Adrenal gland (tissue), 5 donors: ENCODE measurements around the gene NPR1.
"Not testable (repeated sequence)": the region's sequence is repeated elsewhere in the genome, so short reads cannot be mapped to it uniquely, and the experiment has no call there.

Experiments
- CTCF ChIP-seq, 6 experiments: fragments of 450-650 bp in 4 of 6; fragments of 200-600 bp in 2 of 6; sonication (generic) in 1 of 6; IDR thresholded peaks; 1 replicate in 5 of 6; 2 replicates in 1 of 6; pipeline versions ENCODE4 v1.5.1 to v1.8.0; 2016 to 2021; ENCODE audit warnings: antibody characterized with exemption in 6 of 6, mild to moderate bottlenecking in 2 of 6, moderate library complexity in 1 of 6
- POLR2A ChIP-seq, 2 donors: fragments of 450-650 bp; IDR thresholded peaks; one replicate each; pipeline ENCODE4 v1.6.1; 2017; ENCODE audit warnings: antibody characterized with exemption in 2 of 2, mild to moderate bottlenecking in 2 of 2, moderate library complexity in 1 of 2
- donor health status: DM: no; HTN: no; CAD: no.

- not testable (repeated sequence) for TF ChIP-seq CTCF, POLR2A (IDR thresholded peaks at IDR 0.05)
Measured at GRCh38 chr1:153671628-153672353, 6.7 kb upstream of the NPR1 start.
